Upper lobe of left lung (tissue), 6 donors: ENCODE measurements around the gene HTN1. TPM values are rescaled to one million over a fixed set of nuclear protein-coding genes. Genes with fewer than 3 reads are reported as not detected.
"Not testable (repeated sequence)": the region's sequence is repeated elsewhere in the genome, so short reads cannot be mapped to it uniquely, and the experiment has no call there.

Experiments
- ATAC-seq, 2 donors: fragments of 200-7000 bp; cut with Tn5 transposase; one replicate each; pipeline ENCODE4 v1.9.1; 2022; ENCODE audit warnings: mild to moderate bottlenecking in 2 of 2, moderate library complexity in 2 of 2; ENCODE audit not compliant: low FRiP score in 2 of 2
- DNase-seq, 2 donors: peaks; one replicate each; pipeline ENCODE4 v3.0.0-alpha.2; 2019 to 2020
- H3K27ac ChIP-seq, 4 donors: fragments of 200-600 bp; sonication (generic); one replicate each; pipeline ENCODE4 v1.5.1; 2016 to 2019
- H3K27me3 ChIP-seq, 4 donors: fragments of 200-600 bp; sonication (generic); one replicate each; pipeline ENCODE4 v1.5.1; 2017 to 2019
- H3K36me3 ChIP-seq, 4 donors: fragments of 200-600 bp; sonication (generic); one replicate each; pipeline ENCODE4 v1.5.1; 2016 to 2019
- H3K4me1 ChIP-seq, 4 donors: fragments of 200-600 bp; sonication (generic); one replicate each; pipeline ENCODE4 v1.5.1; 2018 to 2019
- H3K4me3 ChIP-seq, 4 donors: fragments of 200-600 bp; sonication (generic); one replicate each; pipeline ENCODE4 v1.5.1; 2017 to 2019; ENCODE audit warnings: mild to moderate bottlenecking in 2 of 4, moderate library complexity in 1 of 4
- H3K9me3 ChIP-seq, 4 donors: fragments of 200-600 bp; sonication (generic); one replicate each; pipeline ENCODE4 v1.5.1; 2018 to 2019
- CTCF ChIP-seq, 6 experiments: fragments of 450-650 bp in 4 of 6; fragments of 200-600 bp in 2 of 6; sonication (generic) in 2 of 6; IDR thresholded peaks; one replicate each; pipeline ENCODE4 v1.5.1; 2016 to 2019; ENCODE audit warnings: antibody characterized with exemption in 6 of 6
- EP300 ChIP-seq, 4 donors: sonication (generic); formaldehyde crosslinking; IDR thresholded peaks; one replicate each; pipeline ENCODE4 v1.5.1; 2017; ENCODE audit warnings: antibody characterized with exemption in 4 of 4, control low read depth in 2 of 4
- POLR2A ChIP-seq, 4 donors: fragments of 450-650 bp; IDR thresholded peaks; one replicate each; pipeline ENCODE4 v1.5.1; 2016 to 2017; ENCODE audit warnings: antibody characterized with exemption in 4 of 4, mild to moderate bottlenecking in 2 of 4
- POLR2AphosphoS5 ChIP-seq, 2 donors: sonication (generic); formaldehyde crosslinking; IDR thresholded peaks; one replicate each; pipeline ENCODE4 v1.5.1; 2017; ENCODE audit warnings: antibody characterized with exemption in 2 of 2
- WGBS, 2 donors: methylation state at CpG; one replicate each; pipeline ENCODE4 v1.1.5; 2017 to 2018; 5-methylcytosine and 5-hydroxymethylcytosine counted together
- total RNA-seq, 6 donors: library from RNA; depleted of rRNA in 4 of 6; stranded (reverse); fragments of >200 nt in 4 of 6; gene quantifications; one replicate each; pipeline versions ENCODE4 v1.1.0 to v1.2.1, GENCODE V29; 2016 to 2021
- donor health status: DM: no; HTN: no; CAD: no; lungs with moderate emphysema.
- donor health status: DM: no; HTN: yes; CAD: no; lungs with severe emphysema.

The HTN1 gene
- total RNA-seq, 6 donors from 2014 or later, result not detected

- ATAC-seq, result no peak
- 84 to 85% methylated on average over 5 of the region's 5 CpGs for WGBS, 2 donors
- H3K27ac ChIP-seq, result no peak overlapping the region
- H3K4me1 ChIP-seq, result no peaks in the 10 kb centered on the region
- no peak overlapping the region for H3K4me3 ChIP-seq
- no peak for TF ChIP-seq EP300 (IDR thresholded peaks at IDR 0.05)
- TF ChIP-seq POLR2AphosphoS5 (IDR thresholded peaks at IDR 0.05), result no peak
- no peak for TF ChIP-seq CTCF (IDR thresholded peaks at IDR 0.05)
- TF ChIP-seq POLR2A (IDR thresholded peaks at IDR 0.05), result no peak
- DNase-seq, result no peak
- no peaks in the 10 kb centered on the region for H3K36me3 ChIP-seq
- no peaks in the 10 kb centered on the region for H3K9me3 ChIP-seq
- H3K27me3 ChIP-seq, result no peaks in the 10 kb centered on the region
Measured at GRCh38 chr4:70027011-70027410, 23.2 kb upstream of the HTN1 start.

GRCh38 chr4:70028159-70028558 is 22.1 kb upstream of the HTN1 start, which contains the start of gene HTN3:
Gene HTN3, plus strand, starts transcription at chr4:70028459. Its CDS starts 2,282 bp downstream, at chr4:70030741.
- H3K4me3 ChIP-seq, H3K9me3 ChIP-seq, DNase-seq, H3K4me1 ChIP-seq, ATAC-seq, H3K27me3 ChIP-seq, H3K27ac ChIP-seq, H3K36me3 ChIP-seq: not testable (repeated sequence)
- 83 to 90% methylated on average over 7 of the region's 7 CpGs for whole genome bisulfite sequencing, 2 donors

- WGBS, 2 donors, result 34 to 93% methylated on average over 2 to 15 of the region's 18 CpGs
Measured at GRCh38 chr4:70037559-70037958, 12.7 kb upstream of the HTN1 start.

GRCh38 chr4:70039928-70040327 is 10.3 kb upstream of the HTN1 start:
- H3K27ac ChIP-seq, H3K27me3 ChIP-seq, H3K36me3 ChIP-seq, DNase-seq, H3K4me3 ChIP-seq, H3K4me1 ChIP-seq, H3K9me3 ChIP-seq, ATAC-seq: not testable (repeated sequence)

More at GRCh38 chr4:70037559-70037958, 12.7 kb upstream of the HTN1 start:
- H3K4me1 ChIP-seq, H3K27me3 ChIP-seq, H3K36me3 ChIP-seq, ATAC-seq, H3K9me3 ChIP-seq, H3K27ac ChIP-seq, H3K4me3 ChIP-seq: not testable (repeated sequence)
- peak in 1 of 2 donors; percentile 54 for DNase-seq

GRCh38 chr4:70041652-70042286 is 8.5 kb upstream of the HTN1 start:
- no peaks in the 10 kb centered on the region for H3K27me3 ChIP-seq
- 93 to 100% methylated on average over 4 to 7 of the region's 7 CpGs for WGBS, 2 donors
- H3K36me3 ChIP-seq, result no peaks in the 10 kb centered on the region
- peaks cover 0 to 7% (median 0%) of the 10 kb centered on the region in 4 donors for H3K9me3 ChIP-seq
- TF ChIP-seq CTCF (IDR thresholded peaks at IDR 0.05) (no peak), EP300 (IDR thresholded peaks at IDR 0.05) (no peak), POLR2A (IDR thresholded peaks at IDR 0.05) (no peak), POLR2AphosphoS5 (IDR thresholded peaks at IDR 0.05) (no peak)
- DNase-seq, result no peak
- no peak overlapping the region for H3K4me3 ChIP-seq
- H3K27ac ChIP-seq, result no peak overlapping the region
- no peak for ATAC-seq
- no peaks in the 10 kb centered on the region for H3K4me1 ChIP-seq

- not testable (repeated sequence) for DNase-seq, H3K4me1 ChIP-seq, H3K27me3 ChIP-seq, H3K27ac ChIP-seq, H3K36me3 ChIP-seq, ATAC-seq, H3K9me3 ChIP-seq, H3K4me3 ChIP-seq
- WGBS, 2 donors, result 73 to 74% methylated on average over 1 of the region's 1 CpG
Measured at GRCh38 chr4:70056534-70056933, 6.3 kb downstream of the HTN1 start.

GRCh38 chr4:70057651-70058050 is 7.4 kb downstream of the HTN1 start:
- TF ChIP-seq EP300 (IDR thresholded peaks at IDR 0.05) (no peak), CTCF (IDR thresholded peaks at IDR 0.05) (no peak), POLR2AphosphoS5 (IDR thresholded peaks at IDR 0.05) (no peak), POLR2A (IDR thresholded peaks at IDR 0.05) (no peak)
- H3K4me1 ChIP-seq, result no peaks in the 10 kb centered on the region
- no peak for ATAC-seq

More at GRCh38 chr4:70057651-70058050, 7.4 kb downstream of the HTN1 start:
- 84 to 88% methylated on average over 1 of the region's 1 CpG for WGBS, 2 donors
- H3K36me3 ChIP-seq, result no peaks in the 10 kb centered on the region
- no peak for DNase-seq
- H3K27ac ChIP-seq, result no peak overlapping the region
- H3K27me3 ChIP-seq, result no peaks in the 10 kb centered on the region
- H3K4me3 ChIP-seq, result no peak overlapping the region
- no peaks in the 10 kb centered on the region for H3K9me3 ChIP-seq
